ENCODE measurements around the gene PALD1. TPM values are rescaled to one million over a fixed set of nuclear protein-coding genes. Genes with fewer than 3 reads are reported as not detected.

PALD1 gene
- total RNA-seq, 1 donor from 2014 or later, result 6.9 TPM

DNA sequence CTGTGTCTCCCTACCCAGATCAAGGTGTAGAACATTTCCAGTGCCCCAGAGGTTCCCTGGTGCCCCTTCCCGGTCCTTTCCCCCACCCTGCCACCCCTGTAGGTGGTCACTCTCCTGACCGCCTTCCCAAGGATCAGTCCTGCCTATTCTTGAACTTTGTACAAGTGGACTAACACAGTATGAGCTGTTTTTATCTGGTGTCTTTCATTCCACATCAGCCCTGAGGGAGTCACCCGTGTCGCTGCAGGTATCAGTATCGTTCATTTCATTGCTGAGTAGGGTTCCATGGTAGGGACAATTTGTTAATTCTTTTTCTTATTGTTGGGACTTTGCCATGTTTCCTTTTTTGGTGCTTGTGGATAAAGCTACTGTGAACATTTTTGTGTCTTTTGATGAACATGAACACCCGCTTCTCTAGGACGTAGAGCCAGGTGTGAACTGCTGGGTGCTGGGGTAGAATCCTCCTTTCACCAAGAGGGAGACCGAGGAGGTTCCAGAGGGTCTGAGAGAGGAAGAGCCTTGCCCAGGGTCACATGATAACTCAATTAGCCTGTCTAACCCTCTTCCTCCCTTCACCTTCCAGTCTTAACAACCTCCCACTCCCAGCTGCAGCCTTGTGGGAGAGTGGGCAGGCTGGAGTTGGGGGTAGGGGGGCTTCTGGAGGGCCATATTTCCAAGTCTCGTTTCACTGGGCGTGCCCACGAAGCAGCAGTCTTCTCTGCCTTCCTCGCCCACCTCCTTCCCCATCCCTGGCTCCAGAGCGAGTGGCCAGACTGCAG, 18.0 kb downstream of the PALD1 start:
- intact Hi-C loops (cut with DNase I), result no loop called here
- Histone ChIP-seq H3K27ac (no peak overlapping the region), H3K27me3 (no peaks in the 10 kb centered on the region), H3K36me3 (no peaks in the 10 kb centered on the region), H3K9me3 (no peaks in the 10 kb centered on the region), H3K4me3 (no peak overlapping the region), H3K4me1 (no peaks in the 10 kb centered on the region)
- TF ChIP-seq POLR2AphosphoS5 (IDR thresholded peaks at IDR 0.05; ENCODE audit: insufficient read depth in 1 of 2, low read depth in 1 of 2), result no peak
- TF ChIP-seq, protein P1, sequence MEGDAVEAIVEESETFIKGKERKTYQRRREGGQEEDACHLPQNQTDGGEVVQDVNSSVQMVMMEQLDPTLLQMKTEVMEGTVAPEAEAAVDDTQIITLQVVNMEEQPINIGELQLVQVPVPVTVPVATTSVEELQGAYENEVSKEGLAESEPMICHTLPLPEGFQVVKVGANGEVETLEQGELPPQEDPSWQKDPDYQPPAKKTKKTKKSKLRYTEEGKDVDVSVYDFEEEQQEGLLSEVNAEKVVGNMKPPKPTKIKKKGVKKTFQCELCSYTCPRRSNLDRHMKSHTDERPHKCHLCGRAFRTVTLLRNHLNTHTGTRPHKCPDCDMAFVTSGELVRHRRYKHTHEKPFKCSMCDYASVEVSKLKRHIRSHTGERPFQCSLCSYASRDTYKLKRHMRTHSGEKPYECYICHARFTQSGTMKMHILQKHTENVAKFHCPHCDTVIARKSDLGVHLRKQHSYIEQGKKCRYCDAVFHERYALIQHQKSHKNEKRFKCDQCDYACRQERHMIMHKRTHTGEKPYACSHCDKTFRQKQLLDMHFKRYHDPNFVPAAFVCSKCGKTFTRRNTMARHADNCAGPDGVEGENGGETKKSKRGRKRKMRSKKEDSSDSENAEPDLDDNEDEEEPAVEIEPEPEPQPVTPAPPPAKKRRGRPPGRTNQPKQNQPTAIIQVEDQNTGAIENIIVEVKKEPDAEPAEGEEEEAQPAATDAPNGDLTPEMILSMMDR (IDR thresholded peaks at IDR 0.05), result no peak
- TF ChIP-seq POLR2A (IDR thresholded peaks at IDR 0.05), result no peak
- no peak for DNase-seq (ENCODE audit: extremely low spot score in 2 of 2)

GRCh38 chr10:70497120-70497545, 18.6 kb downstream of the PALD1 start:
- Histone ChIP-seq H3K4me3 (no peak overlapping the region), H3K27ac (no peak overlapping the region), H3K4me1 (no peaks in the 10 kb centered on the region), H3K27me3 (no peaks in the 10 kb centered on the region), H3K36me3 (no peaks in the 10 kb centered on the region), H3K9me3 (no peaks in the 10 kb centered on the region)
- DNase-seq (ENCODE audit: extremely low spot score in 2 of 2), result no peak
- intact Hi-C loops (cut with DNase I), result no loop called here
- no peak for TF ChIP-seq POLR2AphosphoS5 (IDR thresholded peaks at IDR 0.05; ENCODE audit: insufficient read depth in 1 of 2, low read depth in 1 of 2)
- TF ChIP-seq, protein P1 (IDR thresholded peaks at IDR 0.05), result no peak

DNA sequence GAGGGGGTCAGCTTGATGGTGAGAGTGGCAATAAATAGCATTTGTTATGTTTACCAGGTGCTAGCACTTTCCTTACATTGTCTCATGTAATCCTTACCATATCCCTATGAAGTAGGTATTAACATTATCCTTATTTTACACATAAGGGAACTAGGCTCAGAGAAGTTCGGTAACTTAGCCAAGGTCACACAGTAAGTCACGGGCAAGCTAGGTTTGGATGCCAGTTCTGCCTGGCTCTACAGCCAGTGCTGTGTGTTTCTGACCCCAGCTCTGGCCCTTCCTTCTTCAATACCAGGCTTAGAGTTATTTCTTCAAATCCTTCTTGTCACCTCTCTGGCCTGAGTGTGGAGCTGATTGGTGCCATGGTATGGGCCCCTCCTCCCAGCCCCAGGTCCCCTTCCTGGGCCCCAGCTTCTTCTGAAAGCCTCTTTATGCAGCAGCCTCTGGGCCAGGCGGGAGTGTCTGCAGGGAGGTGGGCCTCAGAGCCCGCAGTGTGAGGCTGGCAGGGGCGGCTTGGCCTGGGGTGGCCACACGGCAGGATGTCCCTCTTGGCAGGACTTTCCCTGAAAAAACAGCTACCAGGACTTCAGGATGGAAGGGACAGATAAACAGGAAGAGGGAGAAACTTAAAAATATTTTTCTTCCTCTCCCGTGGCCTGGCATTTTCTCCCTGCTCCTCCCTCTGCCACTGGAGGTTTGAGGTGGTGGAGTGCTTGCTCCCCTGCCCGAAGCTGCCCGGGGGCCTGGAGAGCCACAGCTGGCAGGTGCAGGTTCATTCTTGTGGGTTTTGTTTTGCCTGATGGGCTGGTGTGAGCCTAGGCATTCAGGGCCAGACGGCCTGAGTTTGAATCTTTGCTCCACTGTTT, 20.6 kb downstream of the PALD1 start:
- H3K4me1 ChIP-seq, result no peaks in the 10 kb centered on the region
- no peaks in the 10 kb centered on the region for H3K36me3 ChIP-seq
- no peak overlapping the region for H3K4me3 ChIP-seq
- no peak for TF ChIP-seq POLR2A (IDR thresholded peaks at IDR 0.05)
- TF ChIP-seq, protein P1 (IDR thresholded peaks at IDR 0.05), result no peak
- TF ChIP-seq POLR2AphosphoS5 (IDR thresholded peaks at IDR 0.05; ENCODE audit: insufficient read depth in 1 of 2, low read depth in 1 of 2), result no peak
- no peak overlapping the region for H3K27ac ChIP-seq
- intact Hi-C loops (cut with DNase I), result no loop called here
- H3K27me3 ChIP-seq, result no peaks in the 10 kb centered on the region
- DNase-seq (ENCODE audit: extremely low spot score in 2 of 2), result no peak
- no peaks in the 10 kb centered on the region for H3K9me3 ChIP-seq

DNA sequence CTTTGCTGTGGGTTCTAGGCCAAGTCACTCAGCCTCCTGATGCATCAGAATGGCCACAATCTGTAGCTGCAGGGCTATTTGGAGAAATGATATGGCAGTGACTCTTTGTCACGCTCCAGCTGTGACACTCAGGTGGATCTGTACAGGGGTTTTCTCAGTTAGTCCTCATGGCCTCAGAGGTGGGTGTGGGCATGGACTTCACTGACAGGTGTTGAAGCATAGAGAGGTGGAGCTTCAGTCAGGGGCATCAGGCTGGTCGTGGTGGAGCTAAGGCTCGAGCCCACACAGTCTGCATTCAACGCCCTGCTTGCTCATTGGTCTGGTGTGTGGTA, 21.2 kb downstream of the PALD1 start:
- TF ChIP-seq, protein P1 (IDR thresholded peaks at IDR 0.05), result no peak
- no peak for TF ChIP-seq POLR2A (IDR thresholded peaks at IDR 0.05)
- DNase-seq (ENCODE audit: extremely low spot score in 2 of 2), result no peak
- H3K27ac ChIP-seq, result no peak overlapping the region
- H3K36me3 ChIP-seq, result no peaks in the 10 kb centered on the region
- H3K4me1 ChIP-seq, result no peaks in the 10 kb centered on the region
- no peak overlapping the region for H3K4me3 ChIP-seq
- no peaks in the 10 kb centered on the region for H3K9me3 ChIP-seq
- H3K27me3 ChIP-seq, result no peaks in the 10 kb centered on the region
- intact Hi-C loops (cut with DNase I), result no loop called here

- Histone ChIP-seq H3K4me1 (no peaks in the 10 kb centered on the region), H3K36me3 (no peaks in the 10 kb centered on the region), H3K9me3 (no peaks in the 10 kb centered on the region), H3K27me3 (no peaks in the 10 kb centered on the region), H3K4me3 (no peak overlapping the region), H3K27ac (no peak overlapping the region)
- intact Hi-C loops (cut with DNase I), result no loop called here
- no peak for TF ChIP-seq POLR2AphosphoS5 (IDR thresholded peaks at IDR 0.05; ENCODE audit: insufficient read depth in 1 of 2, low read depth in 1 of 2)
- TF ChIP-seq, protein P1 (IDR thresholded peaks at IDR 0.05), result no peak
- no peak for TF ChIP-seq POLR2A (IDR thresholded peaks at IDR 0.05)
- no peak for DNase-seq (ENCODE audit: extremely low spot score in 2 of 2)
Measured at GRCh38 chr10:70500368-70500767, 21.8 kb downstream of the PALD1 start.
